Stimulated activated CD8-positive, alpha-beta memory T cell treated with anti-CD3 and anti-CD28 coated beads, Interleukin-4, amount 100 ng/mL, for 24 hours (primary cell): ENCODE data around the gene ACADM.
A peak's percentile ranks its signal among the peaks of the same experiment; 100 is the strongest.
"Not testable (repeated sequence)": the region's sequence is repeated elsewhere in the genome, so short reads cannot be mapped to it uniquely, and the experiment has no call there.

Experiments used
- DNase-seq: peaks from one replicate; pipeline ENCODE4 v3.0.0-alpha.2; 2020; ENCODE audit warnings: low read depth

Gene ACADM

DNA sequence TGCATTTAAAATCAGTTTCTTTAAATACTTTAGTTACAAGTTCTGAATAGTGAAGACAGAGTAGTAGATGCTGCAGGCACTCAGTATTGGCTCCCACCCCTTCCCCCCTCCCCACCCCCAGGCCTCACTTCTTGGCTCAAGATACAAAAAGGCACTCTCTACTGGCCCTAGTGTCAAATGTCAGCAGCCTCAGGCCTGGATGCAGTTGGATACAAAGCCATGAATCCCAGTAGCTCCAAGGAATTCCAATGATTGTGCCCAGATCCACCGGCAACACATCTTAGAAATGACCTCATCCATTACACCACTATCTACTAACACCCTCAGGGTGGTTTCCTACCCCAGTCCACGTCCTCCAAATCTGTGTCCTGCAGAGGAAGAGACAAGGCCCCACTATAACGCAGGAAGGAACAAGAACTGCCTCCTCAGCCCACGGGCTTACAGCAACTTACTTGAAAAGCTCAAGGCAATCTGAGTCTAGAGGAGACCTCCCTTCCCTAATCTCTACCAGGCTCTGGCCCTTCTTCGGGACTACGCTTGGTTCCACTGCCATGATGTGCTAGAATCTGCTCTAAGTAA is 17.6 kb downstream of the ACADM start:
- no peak for DNase-seq

DNA sequence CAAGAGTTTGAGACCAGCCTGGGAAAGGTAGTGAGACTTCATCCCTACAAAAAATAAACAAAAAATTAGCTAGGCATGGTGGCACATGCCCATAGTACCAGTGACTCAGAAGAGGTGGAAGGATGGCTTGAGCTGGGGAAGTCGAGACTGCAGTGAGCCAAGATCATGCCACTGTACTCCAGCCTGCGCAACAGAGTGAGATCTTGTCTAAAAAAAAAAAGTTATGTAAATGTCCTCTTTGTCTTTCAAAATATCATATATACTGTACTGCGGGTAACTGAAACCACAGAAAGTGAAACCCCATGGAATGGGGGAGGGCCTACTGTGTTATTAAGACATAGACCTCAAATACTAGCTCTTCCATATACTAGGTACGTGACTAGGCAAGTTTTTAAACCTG is 20.8 kb downstream of the ACADM start:
- no peak for DNase-seq

DNA sequence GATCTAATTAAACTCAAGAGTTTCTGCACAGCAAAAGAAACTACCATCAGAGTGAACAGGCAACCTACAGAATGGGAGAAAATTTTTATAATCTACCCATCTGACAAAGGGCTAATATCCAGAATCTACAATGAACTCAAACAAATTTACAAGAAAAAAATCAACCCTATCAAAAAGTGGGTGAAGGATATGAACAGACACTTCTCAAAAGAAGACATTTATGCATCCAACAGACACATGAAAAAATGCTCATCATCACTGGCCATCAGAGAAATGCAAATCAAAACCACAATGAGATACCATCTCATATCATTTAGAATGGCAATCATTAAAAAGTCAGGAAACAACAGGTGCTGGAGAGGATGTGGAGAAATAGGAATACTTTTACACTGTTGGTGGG is 32.7 kb downstream of the ACADM start:
- not testable (repeated sequence) for DNase-seq

DNA sequence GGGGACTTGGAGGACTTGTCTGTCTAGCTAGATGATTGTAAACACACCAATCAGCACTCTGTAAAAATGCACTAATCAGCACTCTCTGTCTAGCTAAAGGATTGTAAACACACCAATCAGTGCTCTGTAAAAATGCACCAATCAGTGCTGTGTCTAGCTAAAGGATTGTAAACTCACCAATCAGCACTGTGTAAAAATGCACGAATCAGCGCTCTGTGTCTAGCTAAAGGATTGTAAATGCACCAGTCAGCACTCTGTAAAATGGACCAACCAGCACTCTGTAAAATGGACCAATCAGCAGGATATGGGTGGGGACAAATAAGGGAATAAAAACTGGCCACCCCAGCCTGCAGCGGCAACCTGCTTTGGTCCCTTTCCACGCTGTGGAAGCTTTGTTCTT is 34.0 kb downstream of the ACADM start:
- DNase-seq, result not testable (repeated sequence)

DNA sequence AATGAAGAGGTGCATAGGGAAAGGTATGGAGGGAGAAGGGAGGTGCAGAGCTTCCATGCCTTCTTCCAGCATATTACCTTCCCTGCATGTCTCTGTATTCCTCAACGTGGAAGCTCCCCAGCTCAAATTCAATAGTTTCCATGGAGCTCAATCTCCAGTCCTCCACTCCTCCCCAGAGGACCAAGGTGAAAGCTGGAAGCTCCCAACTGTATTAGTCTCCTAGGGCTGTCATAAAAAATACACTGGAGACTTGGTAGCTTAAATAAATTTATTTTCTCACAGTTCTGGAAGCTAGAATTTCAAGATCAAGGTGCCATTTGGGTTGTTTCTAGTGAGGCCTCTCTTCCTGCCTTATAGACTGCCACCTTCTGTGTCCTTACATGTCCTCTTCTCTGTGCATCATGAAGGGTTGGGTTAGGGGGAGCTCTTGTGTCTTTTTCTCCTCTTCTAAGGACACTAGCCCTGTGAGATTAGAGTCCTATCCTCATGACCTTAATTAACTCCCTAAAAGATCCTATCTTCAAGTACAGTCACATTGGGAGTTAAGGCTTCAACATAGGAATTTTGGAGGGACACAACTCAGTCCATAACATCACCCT is 39.6 kb downstream of the ACADM start:
- no peak for DNase-seq

DNA sequence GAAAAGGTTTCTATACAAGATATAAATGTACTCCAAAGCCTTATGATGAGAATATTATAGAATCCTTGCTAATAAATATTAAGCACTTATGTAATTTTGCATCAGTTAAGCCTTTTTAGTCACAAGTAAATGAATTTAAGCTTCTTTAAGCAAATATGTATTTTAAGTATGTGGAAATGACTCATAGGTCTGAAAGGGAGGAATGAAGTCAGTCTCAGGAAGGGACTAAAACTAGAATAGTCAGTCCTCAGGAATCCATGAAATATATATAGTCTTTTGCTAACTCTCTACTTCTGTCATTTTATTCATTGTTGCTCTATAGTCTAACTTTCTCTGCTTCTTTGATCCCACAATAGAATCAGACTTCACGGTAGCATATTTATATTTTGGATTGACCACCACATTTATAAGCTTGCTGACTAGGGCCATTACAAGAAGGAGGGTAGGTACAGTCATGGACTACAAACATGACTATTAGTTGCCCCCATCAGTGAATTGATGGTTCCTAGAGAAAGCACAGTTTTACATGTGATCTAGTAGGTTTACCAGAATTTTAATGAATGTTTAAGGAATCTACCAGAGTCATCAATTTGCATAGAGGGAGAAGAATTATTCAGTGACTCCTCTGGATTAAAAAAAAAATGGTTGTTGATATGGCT is 41.3 kb downstream of the ACADM start:
- DNase-seq, result no peak

DNA sequence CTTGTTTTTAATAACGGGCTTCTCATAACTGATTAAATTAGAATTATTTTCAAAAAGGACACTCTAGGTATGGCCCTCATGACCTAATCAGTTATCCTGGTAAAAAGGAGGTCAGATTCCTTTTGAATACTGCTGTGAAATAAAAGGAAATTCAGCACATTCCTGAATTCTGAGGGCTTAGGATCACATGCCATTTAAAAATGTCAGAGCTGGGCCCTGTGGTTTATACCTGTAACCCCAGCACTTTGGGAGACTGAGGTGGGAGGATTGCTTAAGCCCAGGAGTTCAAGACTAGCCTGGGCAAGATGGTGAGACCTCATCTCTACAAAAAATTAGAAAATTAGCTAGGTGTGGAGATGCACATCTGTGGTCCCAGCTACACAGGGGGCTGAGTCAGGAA is 43.5 kb downstream of the ACADM start:
- DNase-seq, result no peak

DNA sequence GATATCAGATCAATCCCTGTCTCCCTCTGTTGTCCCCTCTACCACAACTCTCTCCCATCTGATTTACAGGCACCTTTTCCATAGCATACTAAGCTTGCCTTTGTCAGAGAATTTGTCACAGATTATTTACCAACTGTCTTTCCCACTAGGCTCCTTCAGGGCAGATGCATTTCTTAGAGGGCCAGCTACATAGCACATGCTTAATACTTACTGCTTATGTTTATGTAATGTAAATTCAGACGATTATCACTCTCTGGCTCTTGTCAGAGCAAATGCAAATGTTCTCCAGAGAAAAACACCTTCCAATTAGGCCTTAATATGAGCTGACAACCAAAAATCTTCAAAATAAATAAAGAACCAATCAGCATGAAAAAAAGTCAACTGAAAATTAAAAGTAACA is 46.3 kb downstream of the ACADM start:
- no peak for DNase-seq

DNA sequence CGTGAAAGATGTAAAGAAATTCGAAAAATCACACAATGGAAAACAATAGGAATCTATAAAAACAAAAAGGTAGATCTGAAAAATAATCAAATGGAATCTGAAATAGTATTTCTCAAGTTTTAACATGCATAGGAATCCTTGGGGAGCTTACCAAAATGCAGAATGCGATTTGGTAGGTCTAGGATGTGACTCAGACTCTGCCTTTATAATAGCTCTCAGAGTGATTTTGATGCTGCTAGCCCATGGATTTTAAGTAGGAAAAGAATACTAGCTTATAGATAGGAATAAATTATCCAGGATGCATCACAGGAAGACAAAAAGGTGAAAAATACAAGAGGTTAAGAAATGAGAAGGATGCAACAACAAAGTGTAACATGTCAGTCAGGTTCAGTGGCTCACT is 47.5 kb downstream of the ACADM start:
- DNase-seq, result no peak

DNA sequence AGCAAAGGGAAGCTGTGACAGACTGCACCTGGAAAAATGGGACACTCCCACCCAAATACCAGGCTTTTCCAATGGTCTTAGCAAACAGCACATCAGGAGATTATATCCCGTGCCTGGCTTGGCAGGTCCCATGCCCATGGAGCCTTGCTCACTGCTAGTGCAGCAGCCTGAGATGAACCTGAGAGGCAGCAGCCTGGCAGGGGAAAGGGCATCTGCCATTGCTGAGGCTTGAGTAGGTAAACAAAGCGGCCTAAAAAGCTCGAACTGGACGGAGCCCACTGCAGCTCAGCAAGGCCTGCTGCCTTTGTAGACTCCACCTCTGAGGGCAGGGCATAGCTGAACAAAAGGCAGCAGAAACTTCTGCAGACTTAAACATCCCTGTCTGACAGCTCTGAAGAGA is 53.3 kb downstream of the ACADM start:
- DNase-seq, result not testable (repeated sequence)

DNA sequence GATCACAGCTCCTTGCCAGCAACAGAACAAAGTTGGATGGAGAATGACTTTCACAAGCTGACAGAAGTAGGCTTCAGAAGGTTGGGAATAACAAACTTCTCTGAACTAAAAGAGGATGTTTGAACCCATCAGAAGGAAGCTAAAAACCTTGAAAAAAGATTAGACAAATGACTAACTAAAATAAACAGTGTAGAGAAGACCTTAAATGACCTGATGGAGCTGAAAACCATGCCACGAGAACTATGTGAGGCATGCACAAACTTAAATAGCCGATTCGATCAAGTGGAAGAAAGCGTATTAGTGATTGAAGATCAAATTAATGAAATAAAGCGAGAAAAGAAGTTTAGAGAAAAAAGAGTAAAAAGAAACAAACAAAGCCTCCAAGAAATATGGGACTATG is 54.2 kb downstream of the ACADM start:
- not testable (repeated sequence) for DNase-seq

DNA sequence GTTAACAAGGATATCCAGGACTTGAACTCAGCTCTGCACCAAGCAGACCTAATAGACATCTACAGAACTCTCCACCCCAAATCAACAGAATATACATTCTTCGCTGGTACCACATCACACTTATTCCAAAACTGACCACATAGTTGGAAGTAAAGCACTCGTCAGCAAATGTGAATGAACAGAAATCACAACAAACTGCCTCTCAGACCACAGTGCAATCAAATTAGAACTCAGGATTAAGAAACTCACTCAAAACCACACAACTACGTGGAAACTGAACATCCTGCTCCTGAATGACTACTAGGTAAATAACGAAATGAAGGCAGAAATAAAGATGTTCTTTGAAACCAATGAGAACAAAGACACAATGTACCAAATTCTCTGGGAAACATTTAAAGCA is 55.7 kb downstream of the ACADM start:
- not testable (repeated sequence) for DNase-seq

DNA sequence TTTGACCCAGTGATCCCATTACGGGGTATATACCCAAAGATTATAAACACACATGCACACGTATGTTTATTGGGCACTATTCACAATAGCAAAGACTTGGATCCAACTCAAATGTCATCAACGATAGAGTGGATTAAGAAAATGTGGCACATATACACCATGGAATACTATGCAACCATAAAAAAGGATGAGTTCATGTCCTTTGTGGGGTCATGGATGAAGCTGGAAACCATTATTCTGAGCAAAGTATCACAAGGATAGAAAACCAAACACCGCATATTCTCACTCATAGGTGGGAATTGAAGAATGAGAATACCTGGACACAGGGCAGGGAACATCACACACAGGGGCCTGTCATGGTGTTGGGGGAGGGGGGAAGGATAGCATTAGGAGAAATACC is 59.4 kb downstream of the ACADM start:
- DNase-seq, result not testable (repeated sequence)

DNA sequence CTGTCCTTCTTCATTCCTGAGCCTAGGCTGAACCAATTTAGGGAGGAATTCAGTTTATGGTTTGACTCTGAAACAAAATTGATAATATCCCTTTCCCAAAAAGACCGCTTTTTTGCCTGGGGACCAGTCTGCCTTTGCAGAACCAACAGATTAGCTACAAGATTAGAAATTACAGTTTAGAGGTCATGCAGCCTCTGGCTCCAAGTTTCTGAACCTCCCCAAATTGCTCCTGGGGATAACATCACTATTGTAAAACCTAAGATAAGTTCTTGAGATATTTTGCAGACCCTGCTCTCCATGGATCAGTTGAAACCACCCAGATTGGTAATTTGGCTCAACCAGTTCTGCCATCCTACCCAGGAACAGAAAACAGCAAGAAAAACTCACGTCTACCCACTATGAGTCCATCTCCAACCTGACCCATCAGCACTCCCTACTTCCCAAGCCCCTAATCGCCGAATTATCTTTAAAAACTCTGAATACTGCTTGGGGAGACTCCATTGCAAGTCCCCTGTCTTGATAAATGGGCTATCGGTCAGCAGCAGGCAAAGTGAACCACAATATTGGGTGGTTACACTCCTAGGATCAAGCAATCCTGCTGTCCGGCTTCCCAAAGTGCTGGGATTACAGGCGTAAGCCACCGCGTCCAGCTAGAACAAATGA is 60.9 kb downstream of the ACADM start:
- no peak for DNase-seq

DNA sequence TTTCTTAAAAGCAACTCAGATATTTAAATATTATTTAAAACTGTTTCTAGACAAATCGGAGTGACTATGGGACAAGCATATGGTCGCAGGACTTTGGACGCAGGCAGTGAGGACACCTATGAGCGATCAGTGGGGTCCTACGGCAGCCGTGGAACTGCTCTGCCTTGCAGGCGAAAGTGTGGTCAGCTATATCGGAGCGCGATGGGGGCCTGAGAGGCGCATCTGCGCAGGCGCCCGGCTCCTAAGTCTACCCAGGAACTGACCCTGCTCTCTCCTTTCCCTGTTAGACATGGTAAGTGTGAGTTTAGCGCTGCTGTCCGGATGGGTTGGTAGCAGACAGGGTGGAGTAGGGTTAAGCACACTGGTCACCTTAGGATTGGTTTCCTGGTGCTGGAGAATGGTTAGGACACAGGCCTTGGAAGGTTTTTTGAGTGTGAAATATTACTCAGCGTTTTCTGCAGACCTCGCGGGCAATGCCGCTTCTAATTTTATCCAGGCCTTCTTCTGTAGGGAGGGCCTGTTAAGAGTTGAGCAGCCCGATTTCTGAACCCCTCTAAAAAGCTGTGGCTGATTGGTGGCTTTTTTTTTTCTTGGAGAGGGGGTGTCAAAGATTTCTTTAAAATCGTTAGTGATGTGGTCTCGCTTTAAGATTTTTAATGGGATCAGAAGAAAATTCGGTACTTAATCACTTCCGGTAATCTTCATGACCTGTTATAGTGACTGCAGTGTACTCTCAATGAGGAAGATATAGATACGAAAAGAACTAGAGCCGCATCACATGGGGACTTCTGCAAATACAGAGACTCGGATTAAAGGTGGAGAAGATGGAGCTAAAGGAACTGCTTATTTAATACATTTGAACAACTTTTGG is 61.7 kb downstream of the ACADM start, which contains the start of gene RABGGTB:
RABGGTB (plus strand) TSS at position 274 of the 871 bp plus-strand sequence; CDS start at position 290, 16 bp downstream.
- DNase-seq, result peak; percentile 88

DNA sequence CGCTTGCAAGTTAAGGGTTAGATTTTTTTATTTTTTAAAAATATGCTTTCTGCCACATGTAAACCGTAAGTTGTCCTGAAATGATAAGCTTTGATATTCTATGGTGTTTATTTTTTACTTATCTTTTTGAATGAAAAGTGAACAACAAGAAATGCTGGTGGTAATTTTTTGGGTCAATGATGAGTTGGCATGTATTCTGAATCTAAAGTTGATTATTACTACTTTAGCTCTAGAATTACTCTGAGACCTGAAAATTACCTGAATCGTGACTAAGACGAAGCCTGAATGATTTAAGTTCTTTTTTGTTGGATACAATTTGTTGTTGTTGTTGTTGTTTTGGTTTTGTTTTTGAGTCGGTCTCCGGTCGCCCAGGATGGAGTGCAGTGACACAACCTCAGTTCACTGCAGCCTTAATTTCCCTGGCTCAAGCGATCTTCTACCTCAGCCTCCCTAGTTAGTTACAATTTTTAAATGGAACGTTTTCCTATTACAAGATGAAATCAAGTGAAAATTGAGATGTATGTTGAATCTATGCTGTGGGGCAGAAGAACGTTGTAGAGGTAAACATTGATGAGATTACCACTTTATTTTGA is 62.5 kb downstream of the ACADM start:
- DNase-seq, result no peak

DNA sequence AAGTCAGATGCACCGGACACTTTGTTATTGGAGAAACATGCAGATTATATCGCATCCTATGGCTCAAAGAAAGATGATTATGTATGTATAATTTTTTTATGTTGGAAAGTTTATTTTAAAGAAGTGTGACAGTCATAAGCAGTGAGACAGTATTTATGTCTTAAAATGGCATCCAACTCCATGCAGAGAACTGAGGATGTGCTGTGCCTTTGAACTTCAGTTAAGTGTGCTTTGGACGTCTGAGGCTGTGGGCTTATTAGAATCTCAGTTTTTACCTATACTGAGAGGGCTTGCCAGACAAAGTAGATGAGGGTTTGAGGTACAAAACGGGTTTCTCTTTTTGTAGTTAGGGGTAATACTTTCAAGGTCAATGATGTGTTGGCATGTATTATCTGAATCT is 63.0 kb downstream of the ACADM start:
- DNase-seq, result no peak

DNA sequence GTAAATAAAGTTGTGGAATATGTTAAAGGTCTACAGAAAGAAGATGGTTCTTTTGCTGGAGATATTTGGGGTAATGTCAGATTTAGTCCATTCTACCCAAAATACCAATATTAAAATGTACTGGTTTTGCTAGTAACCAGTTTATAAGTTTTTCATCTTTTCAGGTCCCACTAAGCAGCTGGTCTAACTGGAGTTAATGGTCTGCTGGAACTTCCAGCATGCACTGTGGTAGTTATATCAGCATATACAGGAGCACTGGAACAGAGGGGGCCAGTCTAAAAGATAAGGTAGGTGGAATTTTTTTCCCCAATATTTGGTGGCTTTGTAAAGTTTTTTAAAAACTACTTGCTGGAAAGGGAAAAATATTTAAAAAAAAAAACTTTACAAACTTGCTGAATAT is 65.5 kb downstream of the ACADM start:
- DNase-seq, result no peak

DNA sequence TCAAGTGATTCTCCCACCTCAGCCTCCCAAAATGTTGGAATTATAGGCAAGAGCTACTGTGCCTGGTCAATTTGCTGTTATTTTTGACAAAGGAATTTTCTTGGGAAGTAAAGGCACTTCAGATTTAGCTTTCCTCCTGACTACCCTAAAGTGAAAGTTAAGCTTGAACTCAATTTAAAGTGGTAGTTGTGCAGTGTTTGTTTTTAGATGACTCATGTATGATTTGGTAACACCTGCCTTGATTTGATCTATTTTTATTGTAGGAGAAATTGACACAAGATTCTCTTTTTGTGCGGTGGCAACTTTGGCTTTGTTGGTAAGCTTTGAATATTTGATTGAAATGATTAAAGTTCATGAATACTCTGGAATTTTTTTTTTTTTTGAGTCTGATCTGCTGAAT is 66.5 kb downstream of the ACADM start:
- DNase-seq, result no peak

DNA sequence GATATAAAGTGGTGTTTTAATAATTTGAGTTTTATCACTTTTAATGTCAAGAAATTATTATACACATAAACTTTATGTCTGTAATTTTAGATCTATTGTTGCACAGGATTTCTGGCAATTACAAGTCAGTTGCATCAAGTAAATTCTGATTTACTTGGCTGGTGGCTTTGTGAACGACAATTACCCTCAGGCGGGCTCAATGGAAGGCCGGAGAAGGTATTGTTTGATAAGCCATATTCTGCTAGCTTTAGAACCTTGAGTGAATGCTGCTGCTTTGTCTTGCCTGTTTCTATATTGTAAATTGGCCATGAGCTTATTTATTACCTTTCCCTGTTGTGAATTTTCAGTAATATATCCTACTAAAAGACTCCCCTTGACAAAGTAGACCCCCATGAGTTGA is 67.6 kb downstream of the ACADM start:
- DNase-seq, result no peak

DNA sequence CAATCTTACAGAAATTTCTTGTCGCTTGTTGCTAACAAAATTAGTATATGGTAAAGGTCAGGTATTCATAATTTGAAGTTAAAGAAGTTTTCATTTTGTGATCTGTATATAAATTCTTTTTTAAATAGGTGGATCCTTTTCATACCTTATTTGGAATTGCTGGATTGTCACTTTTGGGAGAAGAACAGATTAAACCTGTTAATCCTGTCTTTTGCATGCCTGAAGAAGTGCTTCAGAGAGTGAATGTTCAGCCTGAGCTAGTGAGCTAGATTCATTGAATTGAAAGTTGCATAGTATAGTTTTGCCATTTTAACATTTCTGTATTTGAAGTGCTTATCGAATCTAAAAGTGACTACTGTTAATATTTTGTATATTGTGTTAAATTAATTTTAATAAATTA is 69.9 kb downstream of the ACADM start:
- no peak for DNase-seq

DNA sequence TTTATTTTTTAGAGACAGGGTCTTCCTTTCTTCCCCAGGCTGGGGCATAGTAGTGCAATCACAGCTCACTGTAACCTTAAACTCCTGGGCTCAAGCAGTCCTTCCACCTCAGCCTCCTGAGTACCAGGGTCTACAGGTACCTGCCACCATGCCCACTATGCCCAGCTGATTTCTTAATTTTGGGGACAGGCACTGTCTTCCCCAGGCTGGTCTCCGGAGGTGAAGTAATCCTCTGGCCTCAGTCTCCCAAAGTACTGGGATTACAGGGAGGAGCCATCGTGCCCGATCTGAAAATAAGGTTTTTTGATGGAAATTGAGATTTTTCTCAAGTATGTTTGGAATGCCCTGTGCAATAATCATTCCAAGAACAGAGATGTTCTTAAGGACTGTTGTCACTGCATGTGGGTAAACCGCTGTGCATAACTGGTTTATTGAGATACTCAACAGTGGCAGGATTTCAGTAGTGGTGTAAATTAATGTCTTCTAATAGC is 71.2 kb downstream of the ACADM start:
- no peak for DNase-seq
